PC-3 (cell line): ENCODE results near the gene CDK2.

Source experiments
- EZH2 ChIP-seq: fragments of 300-600 bp; sonication (generic); IDR thresholded peaks from one replicate; pipeline ENCODE4 v1.6.1; 2017; ENCODE audit warnings: antibody characterized with exemption, mild to moderate bottlenecking, low read length; ENCODE audit not compliant: unreplicated experiment
- EZH2phosphoT487 ChIP-seq: fragments of 300-600 bp; sonication (generic); IDR thresholded peaks from 2 replicates; pipeline ENCODE4 v1.6.1; 2018; ENCODE audit warnings: mild to moderate bottlenecking, antibody characterized with exemption, low read length, borderline replicate concordance
- TF ChIP-seq, protein P1 (sequence below): fragments of 300-600 bp; sonication (generic); conservative IDR thresholded peaks from 2 replicates; pipeline ENCODE4 v1.5.1; 2017; ENCODE audit warnings: antibody characterized with exemption, low read depth, mild to moderate bottlenecking, low read length

DNA sequence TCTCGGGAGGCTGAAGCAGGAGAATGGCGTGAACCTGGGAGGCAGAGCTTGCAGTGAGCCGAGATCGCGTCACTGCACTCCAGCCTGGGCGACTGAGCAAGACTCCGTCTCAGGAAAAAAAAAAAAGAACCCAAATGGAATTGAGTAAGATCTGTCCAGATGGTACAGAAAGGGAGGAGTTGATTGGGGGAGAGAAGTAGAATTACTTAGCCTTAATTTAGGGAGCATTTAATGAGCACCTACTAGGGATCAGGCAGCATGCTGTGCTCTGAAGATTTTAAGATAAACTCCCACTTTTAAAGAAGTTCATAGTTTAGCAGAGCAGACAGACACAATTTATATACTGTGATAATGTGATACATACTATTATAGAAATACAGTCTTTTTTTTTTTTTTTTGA is 11.8 kb downstream of the CDK2 start:
- TF ChIP-seq, protein P1, sequence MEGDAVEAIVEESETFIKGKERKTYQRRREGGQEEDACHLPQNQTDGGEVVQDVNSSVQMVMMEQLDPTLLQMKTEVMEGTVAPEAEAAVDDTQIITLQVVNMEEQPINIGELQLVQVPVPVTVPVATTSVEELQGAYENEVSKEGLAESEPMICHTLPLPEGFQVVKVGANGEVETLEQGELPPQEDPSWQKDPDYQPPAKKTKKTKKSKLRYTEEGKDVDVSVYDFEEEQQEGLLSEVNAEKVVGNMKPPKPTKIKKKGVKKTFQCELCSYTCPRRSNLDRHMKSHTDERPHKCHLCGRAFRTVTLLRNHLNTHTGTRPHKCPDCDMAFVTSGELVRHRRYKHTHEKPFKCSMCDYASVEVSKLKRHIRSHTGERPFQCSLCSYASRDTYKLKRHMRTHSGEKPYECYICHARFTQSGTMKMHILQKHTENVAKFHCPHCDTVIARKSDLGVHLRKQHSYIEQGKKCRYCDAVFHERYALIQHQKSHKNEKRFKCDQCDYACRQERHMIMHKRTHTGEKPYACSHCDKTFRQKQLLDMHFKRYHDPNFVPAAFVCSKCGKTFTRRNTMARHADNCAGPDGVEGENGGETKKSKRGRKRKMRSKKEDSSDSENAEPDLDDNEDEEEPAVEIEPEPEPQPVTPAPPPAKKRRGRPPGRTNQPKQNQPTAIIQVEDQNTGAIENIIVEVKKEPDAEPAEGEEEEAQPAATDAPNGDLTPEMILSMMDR: no peak
- no peak for TF ChIP-seq EZH2
- TF ChIP-seq EZH2phosphoT487: no peak
